PC-9 (cell line): ENCODE results near the gene URAD.

Experiments used
- CTCF ChIP-seq: fragments of 200-600 bp; sonication (generic); conservative IDR thresholded peaks from 2 replicates; pipeline ENCODE4 v1.6.1; 2017; ENCODE audit warnings: mixed run types, antibody characterized with exemption, mild to moderate bottlenecking, moderate library complexity
- EZH2 ChIP-seq: fragments of 200-600 bp; sonication (generic); IDR thresholded peaks from 2 replicates; pipeline ENCODE4 v1.8.0; 2017; ENCODE audit warnings: antibody characterized with exemption, low read depth

GRCh38 chr13:28001049-28001448 lies 12.6 kb upstream of the URAD start:
- TF ChIP-seq CTCF (no peak), EZH2 (no peak)
